NCI-H2029 treated with DMSO at 0.1 percent for 48 hours (cell line): Measurements from ENCODE around the gene FBXL13.
"Not testable (repeated sequence)": the region's sequence is repeated elsewhere in the genome, so short reads cannot be mapped to it uniquely, and the experiment has no call there.

ENCODE experiments used
- DNase-seq: peaks from one replicate; lab custom pipeline; 2025; lab: John Stamatoyannopoulos, UW

Gene FBXL13

DNA sequence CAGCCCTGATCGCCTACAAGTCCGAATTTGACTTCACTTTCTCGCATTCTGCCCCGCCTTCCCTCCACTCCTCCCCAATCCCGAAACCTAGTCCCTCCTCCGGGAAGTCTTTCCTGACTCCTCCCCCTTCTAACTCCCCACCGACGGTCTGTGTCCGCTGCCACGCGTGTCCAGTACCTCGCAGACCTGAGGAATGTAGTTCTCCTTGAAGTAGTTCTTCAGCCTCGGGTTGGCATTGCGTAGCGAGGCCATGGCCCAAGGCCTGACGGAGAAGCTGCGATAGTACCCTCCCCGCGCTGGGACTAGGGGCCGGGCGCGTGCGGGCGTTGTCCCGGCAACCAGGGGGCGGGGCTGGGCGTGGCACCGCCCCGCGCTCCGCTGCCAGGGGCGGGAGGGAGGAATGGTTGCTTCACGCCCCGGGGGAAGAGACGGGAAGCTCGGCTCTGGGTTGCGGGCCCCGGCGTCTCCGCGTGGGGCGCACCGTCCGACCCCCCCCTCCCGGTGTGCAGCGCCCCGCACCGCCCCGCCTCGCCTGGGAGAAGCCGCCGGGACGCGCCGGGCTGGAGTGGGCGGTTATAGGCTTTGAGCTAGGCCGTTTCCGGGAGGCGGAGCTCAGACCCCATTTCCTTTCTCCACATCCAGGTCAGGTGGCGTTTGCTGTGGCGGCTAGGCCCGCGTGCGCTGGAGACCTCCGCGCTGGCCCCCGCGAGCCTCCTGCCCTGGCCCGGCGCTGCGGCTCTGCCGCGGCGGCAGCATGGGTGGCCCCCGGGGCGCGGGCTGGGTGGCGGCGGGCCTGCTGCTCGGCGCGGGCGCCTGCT lies at the start of gene FBXL13, which contains the start of gene ARMC10:
Gene FBXL13, minus strand, starts transcription at position 278 of the 818 bp plus-strand sequence.
Gene ARMC10, plus strand, starts transcription at position 622 of the 818 bp plus-strand sequence. Its CDS starts 133 bp downstream, at position 755.
- peak; percentile 82 for DNase-seq

DNA sequence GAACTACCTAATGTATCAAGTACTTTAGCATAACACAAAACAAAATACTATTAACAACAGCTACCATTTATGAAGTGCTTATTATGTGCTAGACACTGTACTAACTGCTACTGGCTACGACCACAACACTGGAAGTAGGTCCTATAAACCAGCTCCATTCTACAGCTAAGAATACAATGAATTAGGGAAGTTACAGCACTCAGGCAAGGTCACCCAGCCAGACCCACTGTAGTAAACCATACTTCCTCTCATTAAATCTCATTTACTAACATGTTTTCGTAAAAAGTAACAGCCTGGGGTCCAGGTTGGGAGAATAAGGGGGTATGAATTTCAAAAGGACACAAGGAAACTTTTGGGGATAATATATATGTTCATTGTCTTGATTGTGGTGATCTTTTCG lies 48.9 kb upstream of the FBXL13 start:
- DNase-seq, result no peak

DNA sequence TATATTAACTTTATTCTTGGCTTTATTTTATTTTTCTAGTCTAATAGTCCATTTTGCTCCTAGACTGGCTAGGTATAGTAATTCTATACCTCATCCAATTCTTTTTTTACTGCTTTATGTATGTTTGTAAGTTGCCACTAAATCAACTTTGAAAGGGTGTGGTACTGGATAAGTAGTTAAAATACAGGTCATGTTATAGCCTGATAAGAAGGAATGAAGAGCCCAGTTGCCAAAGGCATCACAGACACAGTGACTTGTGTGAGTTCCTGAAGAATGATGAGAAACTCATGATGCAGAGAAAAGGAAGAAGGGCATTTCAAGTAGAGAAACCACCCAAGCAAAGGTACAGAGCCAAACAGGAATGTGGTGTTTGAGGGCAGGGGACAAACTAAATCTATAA lies 47.0 kb upstream of the FBXL13 start:
- DNase-seq, result no peak

DNA sequence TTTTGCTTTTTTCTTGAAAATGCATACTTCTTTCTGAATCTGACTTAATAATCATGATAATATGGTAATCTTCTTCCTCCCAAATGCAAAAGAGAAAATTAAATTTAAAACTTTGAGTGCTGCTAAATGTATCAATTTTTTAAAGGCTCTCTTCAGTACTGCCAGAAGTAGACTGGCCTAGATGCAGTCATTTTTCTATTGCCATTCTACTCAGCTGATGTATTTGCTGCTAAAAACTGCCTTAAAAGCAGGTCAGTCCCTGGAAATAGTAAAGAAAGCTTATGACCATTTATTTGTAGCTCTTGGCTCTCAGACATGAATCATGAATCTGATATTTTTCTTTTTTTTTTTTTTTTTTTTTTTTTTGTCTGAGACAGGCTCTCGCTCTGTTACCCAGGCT lies 45.8 kb upstream of the FBXL13 start:
- DNase-seq, result no peak

DNA sequence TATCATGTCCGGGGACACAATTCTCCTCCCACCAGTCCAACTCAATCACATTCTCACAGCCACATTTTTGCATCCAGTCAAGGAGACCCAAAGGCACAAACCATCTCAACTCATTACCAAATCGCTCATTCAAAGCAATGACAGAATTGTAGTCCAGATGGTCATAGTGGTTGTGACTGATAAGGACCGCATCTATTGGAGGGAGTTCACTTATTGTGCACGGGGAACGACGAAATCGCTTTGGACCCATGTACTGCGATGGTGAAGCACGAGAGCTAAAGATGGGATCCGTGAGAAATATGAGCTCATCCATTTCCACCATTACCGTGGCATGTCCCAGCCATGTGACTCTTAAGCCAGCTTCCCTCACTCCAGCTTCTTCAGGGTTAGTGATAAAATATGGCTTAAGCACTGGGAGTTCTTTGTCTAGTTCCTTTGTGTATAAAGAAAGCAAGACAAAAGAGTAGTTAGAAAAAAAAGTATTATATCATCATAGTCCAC lies 45.2 kb upstream of the FBXL13 start:
- no peak for DNase-seq

DNA sequence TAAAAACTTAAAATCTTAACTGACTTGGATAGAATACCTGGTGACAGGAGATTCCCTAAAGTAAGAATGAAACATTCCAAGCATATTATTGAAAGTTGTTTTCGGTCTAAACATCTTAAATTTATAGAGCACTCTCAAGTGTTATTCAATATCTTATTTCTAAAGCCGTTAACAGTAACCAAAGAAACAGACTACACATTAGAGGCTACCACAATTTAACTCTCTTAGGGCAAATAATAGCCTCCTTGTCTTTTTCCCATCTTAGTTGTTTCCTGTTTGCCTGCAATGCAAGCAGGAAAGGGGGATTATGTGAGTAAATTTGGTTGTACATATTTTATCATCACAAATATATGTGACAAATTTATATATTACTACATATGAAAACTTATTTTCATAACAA lies 42.9 kb upstream of the FBXL13 start:
- DNase-seq, result no peak

DNA sequence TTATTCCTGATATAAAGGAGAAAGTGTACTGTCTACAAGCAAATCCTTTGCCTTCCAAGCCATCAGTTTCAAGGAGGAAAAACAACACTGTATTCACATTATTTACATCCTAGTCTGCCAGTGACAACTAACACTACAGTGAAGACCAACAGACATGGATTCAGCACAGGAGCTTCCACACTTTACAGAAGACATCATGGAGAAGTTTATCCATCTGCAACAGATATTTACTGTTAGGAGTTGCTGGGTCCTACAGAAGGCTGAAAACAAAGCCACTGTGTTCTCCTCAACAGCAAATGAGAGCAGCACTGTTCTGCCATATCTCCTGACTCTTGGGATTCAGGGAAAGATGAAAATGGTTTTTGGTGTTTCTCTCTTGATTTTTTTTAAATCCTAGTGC lies 42.4 kb upstream of the FBXL13 start:
- DNase-seq, result no peak

DNA sequence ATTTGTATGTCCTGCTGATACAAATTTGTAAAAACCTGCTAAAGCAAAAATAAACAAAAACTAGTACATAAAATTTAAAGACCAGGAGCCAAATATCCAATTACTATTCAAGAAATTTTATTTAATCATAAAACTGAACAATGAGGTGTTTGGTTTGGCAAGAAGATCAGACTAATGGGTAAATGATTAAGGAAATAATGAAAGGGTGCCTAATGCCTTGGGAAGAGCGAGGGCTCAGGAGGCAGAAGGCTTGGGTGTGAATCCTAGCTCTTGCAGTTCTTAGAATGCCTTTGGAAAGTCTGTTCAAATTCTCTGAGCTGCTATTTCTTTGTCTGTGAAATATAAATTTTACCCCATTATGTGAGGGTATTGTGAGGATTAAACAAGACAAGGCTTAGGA lies 41.9 kb upstream of the FBXL13 start:
- no peak for DNase-seq

DNA sequence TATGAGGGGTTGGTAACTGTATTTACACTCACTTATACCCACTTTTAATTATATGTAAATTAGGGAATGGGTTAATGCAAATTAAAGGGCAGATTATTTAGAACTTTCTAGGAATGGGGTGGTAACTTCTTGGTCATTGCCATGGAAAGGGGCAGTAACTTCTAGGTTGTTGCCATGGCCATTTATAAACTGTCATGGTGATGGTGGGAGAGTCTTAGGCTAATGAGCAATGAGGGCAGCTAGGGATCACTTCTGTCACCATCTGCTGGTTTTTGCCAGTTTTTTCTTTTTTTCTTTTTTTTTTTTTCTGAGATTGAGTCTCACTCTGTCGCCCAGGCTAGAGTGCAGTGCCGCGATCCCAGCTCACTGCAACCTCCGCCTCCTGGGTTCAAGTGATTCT lies 41.2 kb upstream of the FBXL13 start:
- DNase-seq, result no peak

DNA sequence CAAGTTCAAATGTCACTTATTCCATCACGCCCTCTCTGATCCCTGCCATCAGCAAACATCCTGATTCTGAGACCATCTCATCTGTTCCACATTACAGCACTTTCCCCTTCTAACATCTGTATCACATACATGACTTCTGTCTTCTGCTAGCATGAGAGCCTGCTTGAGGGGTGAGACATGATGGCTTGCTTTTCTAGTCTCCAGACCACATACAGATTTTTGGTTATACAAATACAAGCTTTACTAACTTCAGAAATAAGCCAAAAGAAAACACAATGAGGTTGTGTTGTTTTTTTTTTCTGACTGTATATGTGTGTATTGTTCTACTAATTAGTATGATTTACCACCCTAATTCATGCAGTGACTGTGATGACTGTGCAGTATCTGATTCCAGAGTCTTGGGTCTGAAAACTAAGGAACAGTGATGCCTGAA lies 40.0 kb upstream of the FBXL13 start:
- no peak for DNase-seq

DNA sequence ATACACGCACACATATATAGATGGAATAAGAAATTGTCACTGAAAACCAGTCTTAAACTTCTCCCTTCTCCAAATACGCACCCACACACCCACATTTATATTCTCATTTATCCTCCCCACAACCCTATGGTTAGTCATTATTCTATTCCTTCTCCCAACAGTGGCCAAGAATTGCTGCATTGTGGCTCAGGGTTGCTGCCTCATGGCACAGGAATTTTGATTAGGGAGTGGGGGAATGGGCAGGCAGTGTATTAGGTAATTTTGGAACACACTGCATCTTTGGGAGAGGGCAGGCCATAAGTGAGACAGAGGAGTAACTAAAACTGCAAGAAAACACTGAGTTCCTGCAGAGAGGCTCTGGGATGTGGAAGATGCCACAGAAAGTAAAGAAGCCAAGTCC lies 38.6 kb upstream of the FBXL13 start:
- DNase-seq, result no peak

DNA sequence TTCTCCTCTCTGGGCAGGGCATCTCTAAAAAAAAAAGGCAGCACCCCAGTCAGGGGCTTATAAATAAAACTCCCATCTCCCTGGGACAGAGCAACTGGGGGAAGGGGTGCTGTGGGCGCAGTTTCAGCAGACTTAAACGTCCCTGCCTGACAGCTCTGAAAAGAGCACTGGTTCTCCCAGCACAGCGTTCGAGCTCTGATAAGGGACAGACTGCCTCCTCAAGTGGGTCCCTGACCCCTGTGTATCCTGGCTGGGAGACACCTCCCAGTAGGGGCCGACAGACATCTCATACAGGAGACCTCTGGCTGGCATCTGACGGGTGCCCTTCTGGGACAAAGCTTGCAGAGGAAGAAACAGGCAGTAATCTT lies 32.1 kb upstream of the FBXL13 start:
- not testable (repeated sequence) for DNase-seq

DNA sequence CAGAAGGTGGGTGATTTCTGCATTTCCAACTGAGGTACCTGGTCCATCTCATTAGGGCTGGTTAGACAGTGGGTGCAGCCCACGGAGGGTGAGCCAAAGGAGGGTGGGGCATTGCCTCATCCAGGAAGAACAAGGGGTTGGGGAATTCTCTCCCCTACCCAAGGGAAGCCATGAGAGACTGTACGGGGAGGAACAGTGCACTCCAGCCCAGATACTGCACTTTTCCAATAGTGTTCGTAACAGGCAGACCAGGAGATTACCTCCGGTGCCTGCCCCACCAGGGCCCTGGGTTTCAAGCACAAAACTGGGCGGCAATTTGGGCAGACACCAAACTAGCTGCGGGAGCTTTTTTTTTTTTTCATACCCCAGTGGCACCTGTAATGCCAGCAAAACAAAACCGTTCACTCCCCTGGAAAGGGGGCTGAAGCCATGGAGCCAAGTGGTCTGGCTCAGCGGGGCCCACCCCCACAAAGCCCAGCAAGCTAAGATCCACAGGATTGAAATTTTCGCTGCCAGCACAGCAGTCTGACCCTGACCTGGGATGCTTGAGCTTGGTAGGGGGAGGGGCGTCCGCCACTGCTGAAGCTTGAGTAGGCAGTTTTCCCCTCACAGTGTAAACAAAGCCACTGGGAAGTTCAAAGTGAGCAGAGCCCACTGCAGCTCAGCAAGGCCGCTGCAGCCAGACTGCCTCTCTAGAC lies 31.6 kb upstream of the FBXL13 start:
- no peak for DNase-seq

DNA sequence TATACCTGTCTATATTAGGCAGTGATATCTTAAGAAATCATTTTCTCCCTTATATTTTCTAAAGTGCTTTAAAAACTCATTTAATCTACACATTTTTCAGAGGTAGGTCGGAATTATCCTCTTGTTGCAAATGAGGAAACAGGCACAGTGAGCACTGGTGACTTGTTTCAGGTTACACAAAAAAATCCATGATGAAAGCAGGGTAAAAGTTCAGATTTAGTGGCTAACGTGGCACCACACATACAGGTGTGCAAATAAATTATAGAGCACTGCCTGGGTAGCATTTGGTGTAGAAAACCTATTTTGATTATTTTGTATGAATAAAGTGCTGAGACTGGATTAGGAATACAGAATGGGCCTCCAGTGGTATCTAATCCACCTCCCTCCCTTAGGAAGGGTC lies 26.9 kb upstream of the FBXL13 start:
- DNase-seq, result no peak

DNA sequence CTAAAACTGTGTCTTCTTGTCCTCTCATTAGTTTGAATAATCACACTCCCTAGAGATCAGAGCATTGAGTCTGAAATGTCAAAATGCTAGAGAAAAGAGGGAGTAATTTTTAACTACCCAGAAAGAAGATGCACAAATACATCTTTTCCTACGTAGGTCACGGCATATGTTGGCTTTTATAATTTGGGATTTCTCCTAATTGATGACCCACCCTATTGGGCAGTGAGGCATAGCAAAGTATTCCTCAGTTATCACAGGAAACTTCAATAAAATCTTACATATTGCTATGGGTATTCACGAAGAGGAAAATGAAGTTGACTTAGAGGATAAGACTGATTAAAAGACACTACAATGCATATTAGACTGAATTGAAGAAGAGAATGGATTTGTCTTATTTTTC lies 25.8 kb upstream of the FBXL13 start:
- no peak for DNase-seq

DNA sequence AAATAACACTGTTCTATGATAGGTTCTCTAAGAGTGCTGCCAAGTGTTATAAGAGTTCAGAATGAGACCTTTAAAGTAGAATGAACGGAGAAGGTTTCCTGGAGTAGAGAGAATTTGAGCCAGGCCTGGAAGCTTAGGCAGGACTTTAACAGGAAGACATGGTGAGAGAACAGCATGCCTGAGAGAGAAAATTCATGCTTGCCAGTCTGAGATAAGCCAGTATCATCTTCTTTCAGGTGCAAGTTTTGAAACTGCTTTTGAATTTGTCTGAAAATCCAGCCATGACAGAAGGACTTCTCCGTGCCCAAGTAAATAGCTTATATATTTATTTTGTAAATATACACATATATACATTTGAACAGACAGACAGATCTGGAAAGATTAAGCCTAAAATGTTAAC lies 22.4 kb upstream of the FBXL13 start:
- DNase-seq, result no peak

DNA sequence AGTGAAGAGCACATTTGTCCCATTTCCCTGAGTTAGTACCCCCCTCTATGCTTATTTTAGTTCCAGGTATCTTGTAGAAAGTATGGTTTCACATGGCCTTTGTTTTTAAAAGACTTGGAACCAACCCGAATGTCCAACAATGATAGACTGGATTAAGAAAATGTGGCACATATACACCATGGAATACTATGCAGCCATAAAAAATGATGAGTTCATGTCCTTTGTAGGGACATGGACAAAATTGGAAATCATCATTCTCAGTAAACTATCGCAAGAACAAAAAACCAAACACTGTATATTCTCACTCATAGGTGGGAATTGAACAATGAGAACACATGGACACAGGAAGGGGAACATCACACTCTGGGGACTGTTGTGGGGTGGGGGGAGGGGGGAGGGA lies 21.0 kb upstream of the FBXL13 start:
- not testable (repeated sequence) for DNase-seq

DNA sequence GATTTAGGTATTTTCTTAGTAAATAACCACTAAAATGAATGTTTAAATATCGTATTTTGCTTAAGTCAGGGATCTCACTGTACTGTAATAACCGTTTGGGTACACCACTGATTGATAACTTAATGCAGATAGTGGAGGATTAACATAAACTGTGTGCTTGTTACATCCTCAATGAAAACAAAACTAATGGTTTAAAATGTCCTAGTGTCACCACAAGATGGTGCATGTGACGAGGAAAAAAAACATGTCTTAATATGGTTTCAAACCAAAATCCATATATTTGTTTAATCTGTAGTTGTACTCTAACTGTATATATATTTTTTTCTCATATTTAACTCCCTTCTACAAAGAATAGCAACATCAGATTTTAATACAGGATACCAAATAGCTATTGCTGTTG lies 19.5 kb upstream of the FBXL13 start:
- no peak for DNase-seq

DNA sequence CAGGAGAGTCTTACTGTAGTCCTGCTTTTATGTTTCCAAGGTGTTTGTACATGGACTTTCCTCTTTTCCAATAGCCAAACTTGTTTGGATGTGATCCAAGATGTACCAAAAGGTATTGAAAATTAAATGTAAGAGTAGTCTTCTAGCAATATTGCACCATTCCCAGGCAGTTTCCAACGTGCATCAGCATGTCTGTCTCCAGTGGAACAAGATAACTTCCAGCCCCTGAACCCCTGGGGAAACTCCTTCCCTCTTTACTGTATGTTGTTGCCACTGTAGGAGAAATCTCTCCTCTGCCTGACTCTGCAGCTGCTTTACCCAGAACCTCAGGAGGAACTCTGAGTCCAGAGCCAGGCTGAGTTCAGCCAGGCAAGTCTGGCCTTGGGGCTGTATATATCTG lies 18.8 kb upstream of the FBXL13 start:
- no peak for DNase-seq

DNA sequence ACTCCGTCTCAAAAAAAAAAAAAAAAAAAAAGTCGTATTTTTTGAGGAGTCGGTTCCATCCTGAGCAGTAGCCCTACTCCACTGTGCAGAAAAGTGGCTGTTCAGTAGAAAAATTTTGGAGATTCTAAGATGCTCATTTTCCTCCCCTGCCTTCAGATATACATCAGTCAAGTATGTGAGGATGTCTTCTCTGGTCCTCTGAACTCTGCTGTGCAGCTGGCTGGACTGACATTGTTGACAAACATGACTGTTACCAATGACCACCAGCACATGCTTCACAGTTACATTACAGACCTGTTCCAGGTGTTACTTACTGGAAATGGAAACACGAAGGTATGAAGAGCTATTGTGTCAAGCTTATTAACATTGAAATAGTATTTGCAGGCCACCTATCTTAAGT lies 17.7 kb upstream of the FBXL13 start:
- DNase-seq, result not testable (repeated sequence)

DNA sequence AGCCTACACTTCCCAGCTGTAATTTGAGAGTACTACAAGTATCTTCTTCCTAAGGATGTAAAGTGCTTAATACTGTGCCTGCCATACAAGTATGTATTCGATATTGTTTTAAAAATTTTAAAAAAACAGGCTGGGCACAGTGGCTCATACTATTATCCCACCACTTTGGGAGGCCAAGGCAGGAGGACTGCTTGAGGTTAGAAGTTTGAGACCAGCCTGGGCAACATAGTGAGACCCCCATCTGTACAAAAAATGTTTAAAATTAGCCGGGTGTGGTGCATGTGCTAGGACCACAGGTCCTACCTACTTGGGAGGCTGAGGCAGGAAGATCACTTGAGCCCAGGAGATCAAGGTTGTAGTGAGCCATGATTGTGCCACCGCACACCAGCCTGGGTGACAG lies 8.6 kb upstream of the FBXL13 start:
- no peak for DNase-seq

DNA sequence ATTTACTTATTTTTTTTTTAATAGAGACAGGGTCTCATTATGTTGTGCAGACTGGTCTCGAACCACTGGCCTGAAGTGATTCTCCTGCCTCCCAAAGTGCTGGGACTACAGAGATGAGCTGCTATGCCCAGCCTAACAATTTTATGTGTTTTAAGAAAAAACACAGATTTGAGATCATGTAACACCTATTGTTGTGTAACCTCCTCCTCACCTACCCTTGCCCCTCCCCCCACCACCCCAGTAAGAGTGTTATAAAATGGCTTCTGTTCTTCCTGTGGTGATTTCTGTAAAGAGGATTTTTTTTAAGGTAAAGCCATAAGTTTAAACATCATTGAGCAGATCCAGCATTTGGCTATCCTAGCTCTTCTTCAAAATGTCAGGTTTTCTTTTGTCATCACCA lies 7.9 kb upstream of the FBXL13 start:
- no peak for DNase-seq

DNA sequence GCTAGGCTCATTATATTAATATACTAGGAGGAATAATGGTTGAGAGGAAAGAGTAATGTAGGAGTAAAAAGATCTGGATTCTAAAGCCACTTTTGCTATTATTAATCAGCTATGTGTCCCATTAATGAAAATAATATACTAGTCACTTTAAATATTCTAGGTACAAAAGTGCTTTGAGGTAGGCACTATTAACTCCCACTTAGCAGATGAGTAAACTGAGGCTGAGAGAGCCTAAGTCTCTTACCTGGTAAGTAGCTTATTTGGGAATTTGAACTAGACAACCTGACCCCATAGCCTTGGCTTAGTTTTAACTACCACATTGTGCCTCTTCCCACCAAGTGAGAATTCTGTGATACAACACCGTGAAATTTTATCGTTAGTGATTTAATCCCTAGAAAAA lies 6.3 kb upstream of the FBXL13 start:
- DNase-seq, result no peak
